Measurements from ENCODE around the gene NT5C2.

NT5C2 gene

GRCh38 chr10:103110407-103110806 is 82.7 kb downstream of the NT5C2 start:
- in situ Hi-C loops (cut with HindIII; ENCODE audit: low sequenced_read_pairs) = no loop called here
- DNase-seq (ENCODE audit: low read depth) = no peak
- no peak for TF ChIP-seq CTCF (IDR thresholded peaks at IDR 0.05; ENCODE audit: low read depth, low read length, missing control alignments)
- no peak overlapping the region for H3K4me3 ChIP-seq (ENCODE audit: low read depth, low read length)

GRCh38 chr10:103109821-103110220 is 83.3 kb downstream of the NT5C2 start:
- no peak overlapping the region for H3K4me3 ChIP-seq (ENCODE audit: low read depth, low read length)
- in situ Hi-C loops (cut with HindIII; ENCODE audit: low sequenced_read_pairs) = no loop called here
- DNase-seq (ENCODE audit: low read depth) = no peak
- no peak for TF ChIP-seq CTCF (IDR thresholded peaks at IDR 0.05; ENCODE audit: low read depth, low read length, missing control alignments)

GRCh38 chr10:103106539-103106938 is 86.5 kb downstream of the NT5C2 start:
- no peak for TF ChIP-seq CTCF (IDR thresholded peaks at IDR 0.05; ENCODE audit: low read depth, low read length, missing control alignments)
- in situ Hi-C loops (cut with HindIII; ENCODE audit: low sequenced_read_pairs) = no loop called here
- DNase-seq (ENCODE audit: low read depth) = no peak
- no peak overlapping the region for H3K4me3 ChIP-seq (ENCODE audit: low read depth, low read length)

- no peak overlapping the region for H3K4me3 ChIP-seq (ENCODE audit: low read depth, low read length)
- DNase-seq (ENCODE audit: low read depth) = no peak
- in situ Hi-C loops (cut with HindIII; ENCODE audit: low sequenced_read_pairs) = no loop called here
- no peak for TF ChIP-seq CTCF (IDR thresholded peaks at IDR 0.05; ENCODE audit: low read depth, low read length, missing control alignments)
These were observed 87.6 kb downstream of the NT5C2 start for GRCh38 chr10:103105462-103105861.

- DNase-seq (ENCODE audit: low read depth) = no peak
- no peak for TF ChIP-seq CTCF (IDR thresholded peaks at IDR 0.05; ENCODE audit: low read depth, low read length, missing control alignments)
These were observed 88.4 kb downstream of the NT5C2 start for GRCh38 chr10:103104721-103105120.

GRCh38 chr10:103103989-103104388 is 89.1 kb downstream of the NT5C2 start:
- in situ Hi-C loops (cut with HindIII; ENCODE audit: low sequenced_read_pairs) = no loop called here
- no peak for TF ChIP-seq CTCF (IDR thresholded peaks at IDR 0.05; ENCODE audit: low read depth, low read length, missing control alignments)
- DNase-seq (ENCODE audit: low read depth) = no peak

More at GRCh38 chr10:103104721-103105120, 88.4 kb downstream of the NT5C2 start:
- in situ Hi-C loops (cut with HindIII; ENCODE audit: low sequenced_read_pairs) = no loop called here
- no peak overlapping the region for H3K4me3 ChIP-seq (ENCODE audit: low read depth, low read length)

GRCh38 chr10:103102195-103102594 is 90.9 kb downstream of the NT5C2 start:
- no peak for TF ChIP-seq CTCF (IDR thresholded peaks at IDR 0.05; ENCODE audit: low read depth, low read length, missing control alignments)
- H3K4me3 ChIP-seq (ENCODE audit: low read depth, low read length) = no peak overlapping the region
- in situ Hi-C loops (cut with HindIII; ENCODE audit: low sequenced_read_pairs) = no loop called here
- DNase-seq (ENCODE audit: low read depth) = no peak

More at GRCh38 chr10:103103989-103104388, 89.1 kb downstream of the NT5C2 start:
- no peak overlapping the region for H3K4me3 ChIP-seq (ENCODE audit: low read depth, low read length)
